Spleen (tissue), 11 donors: ENCODE data around the gene MYB. TPM values are rescaled to one million over a fixed set of nuclear protein-coding genes. Genes with fewer than 3 reads are reported as not detected.
A peak's percentile ranks its signal among the peaks of the same experiment; 100 is the strongest.

Source experiments
- DNase-seq: peaks from one replicate; pipeline ENCODE4 v3.0.0-alpha.2; 2020
- H3K27ac ChIP-seq, 8 donors: fragments of 200-600 bp; sonication (generic) in 7 of 8; 1 replicate in 4 of 8; 2 replicates in 4 of 8; pipeline versions ENCODE4 v1.5.0 to v1.8.0; 2016 to 2021; ENCODE audit warnings: inconsistent platforms in 4 of 8, mild to moderate bottlenecking in 4 of 8, moderate library complexity in 1 of 8
- H3K27me3 ChIP-seq, 7 donors: fragments of 200-600 bp; sonication (generic) in 6 of 7; replicated peaks in 1 of 7; 1 replicate in 4 of 7; 2 replicates in 3 of 7; pipeline versions ENCODE4 v1.5.0 to v1.8.0; 2016 to 2021; ENCODE audit warnings: inconsistent platforms in 3 of 7, mild to moderate bottlenecking in 1 of 7
- H3K36me3 ChIP-seq, 6 donors: fragments of 200-600 bp; sonication (generic) in 5 of 6; 1 replicate in 4 of 6; 2 replicates in 2 of 6; pipeline versions ENCODE4 v1.5.0 to v1.8.0; 2016 to 2021; ENCODE audit warnings: inconsistent platforms in 2 of 6
- H3K4me1 ChIP-seq, 6 donors: fragments of 200-600 bp; sonication (generic) in 5 of 6; 1 replicate in 3 of 6; 2 replicates in 3 of 6; pipeline versions ENCODE4 v1.5.0 to v1.8.0; 2016 to 2021; ENCODE audit warnings: inconsistent platforms in 3 of 6
- H3K4me3 ChIP-seq, 8 donors: fragments of 200-600 bp; sonication (generic) in 7 of 8; 1 replicate in 4 of 8; 2 replicates in 4 of 8; pipeline versions ENCODE4 v1.5.0 to v1.8.0; 2016 to 2021; ENCODE audit warnings: inconsistent platforms in 4 of 8, mild to moderate bottlenecking in 4 of 8, moderate library complexity in 2 of 8
- H3K9me3 ChIP-seq, 8 donors: fragments of 200-600 bp; sonication (generic) in 7 of 8; 1 replicate in 4 of 8; 2 replicates in 4 of 8; pipeline versions ENCODE4 v1.5.0 to v1.8.0; 2016 to 2021; ENCODE audit warnings: inconsistent platforms in 4 of 8
- POLR2A ChIP-seq, 3 donors: fragments of 450-650 bp; IDR thresholded peaks; one replicate each; pipeline ENCODE4 v1.5.1; 2017; ENCODE audit warnings: antibody characterized with exemption in 3 of 3, mild to moderate bottlenecking in 1 of 3
- POLR2AphosphoS5 ChIP-seq, 3 donors: sonication (generic); formaldehyde crosslinking; IDR thresholded peaks; one replicate each; pipeline ENCODE4 v1.5.1; 2017; ENCODE audit warnings: antibody characterized with exemption in 3 of 3
- WGBS, 5 donors: extraction: QIAGEN DNeasy Blood & Tissue Kit in 3 of 5; methylation state at CpG; one replicate each; pipeline versions ENCODE4 v1.1.5 to v1.1.7; 2013 to 2018; 5-methylcytosine and 5-hydroxymethylcytosine counted together
- intact Hi-C: fragments of 100-400 bp; cut with DNase I; formaldehyde crosslinking; loops from one replicate; pipeline ENCODE4 v1.15.0; 2023; ENCODE audit warnings: low total_unique reads
- polyA plus RNA-seq, 3 donors: library from polyadenylated mRNA; stranded (reverse); fragments of 200-250 nt; gene quantifications; one replicate each; pipeline ENCODE4 v1.2.1, GENCODE V29; 2013
- total RNA-seq, 7 donors: library from RNA; depleted of rRNA in 3 of 7; stranded (reverse); fragments of >200 nt in 3 of 7; fragmentation: NEBNext Ultra II Directional in 4 of 7; extraction: Animal tissue kit (Norgen Biotek cat#: 25700) in 4 of 7; gene quantifications; one replicate each; pipeline versions ENCODE4 v1.1.0 to v1.2.1, GENCODE V29; 2016 to 2021
- TF ChIP-seq, protein P1 (sequence below), 11 experiments: fragments of 200-600 bp in 7 of 11; fragments of 450-650 bp in 4 of 11; sonication (generic) in 4 of 11; IDR thresholded peaks in 8 of 11; conservative IDR thresholded peaks in 3 of 11; 1 replicate in 7 of 11; 2 replicates in 4 of 11; pipeline versions ENCODE4 v1.4.0 to v1.8.0; 2016 to 2021; ENCODE audit warnings: antibody characterized with exemption in 11 of 11, inconsistent platforms in 4 of 11, mild to moderate bottlenecking in 1 of 11
- donor health status: healthy with polysubstance abuse.
- donor health status: DM: no; HTN: no; CAD: no; lungs with moderate emphysema.
- donor health status: DM: no; HTN: no; CAD: no.
- donor health status: Bipolar disorder and iron deficiency.
- donor health status: healthy.
- donor health status: DM: no; HTN: no; CAD: no.
- donor health status: DM: yes; HTN: yes; CAD: no.

Gene MYB
- total and polyA plus RNA-seq, 10 donors: 0.45 to 6.6 (median 1.9) TPM

DNA sequence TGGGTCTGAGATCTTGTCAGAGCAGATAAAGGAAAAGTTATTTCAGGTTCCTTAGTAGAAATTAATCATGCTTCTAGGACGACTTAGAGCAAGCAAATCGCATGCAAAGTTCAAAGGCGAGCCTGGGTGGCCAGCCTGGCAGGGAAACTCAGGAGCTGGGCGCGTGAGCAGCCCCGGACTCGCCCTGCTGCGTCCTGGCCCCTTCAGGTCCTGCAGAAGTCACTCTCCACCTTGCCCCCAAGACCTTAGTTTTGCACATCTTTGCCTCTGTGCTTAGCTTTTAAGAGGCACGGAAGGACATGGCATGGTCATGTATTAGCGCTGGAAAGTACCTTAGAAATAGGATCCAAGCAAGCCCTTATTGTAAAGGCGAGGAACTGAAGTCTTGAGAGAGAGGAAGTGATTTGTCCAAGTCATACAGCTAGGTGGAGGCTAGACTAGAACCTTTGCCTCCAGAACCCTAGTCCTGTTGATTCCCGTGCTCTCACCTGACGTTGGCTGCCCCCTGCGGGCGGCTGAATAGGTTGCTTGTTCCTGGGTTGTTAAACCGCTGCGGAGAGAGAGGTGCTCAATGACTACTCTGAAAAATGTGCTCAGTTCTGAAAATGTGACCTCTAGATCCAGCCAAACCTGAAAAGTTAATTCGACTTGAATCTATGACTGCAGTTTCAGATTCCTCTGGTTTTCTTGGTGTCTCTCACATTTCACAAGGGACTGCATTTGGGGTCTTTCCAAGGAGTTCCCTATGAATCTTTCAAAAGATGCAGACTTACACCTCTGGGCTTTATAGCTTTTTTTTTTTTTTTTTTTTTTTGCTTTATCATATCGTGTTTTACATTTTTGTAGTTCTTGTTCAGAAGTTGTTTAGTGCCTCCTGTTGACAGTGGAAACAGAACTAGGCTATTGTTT, 2.7 kb downstream of the MYB start:
- peak; percentile 89 for DNase-seq
- TF ChIP-seq, protein P1, sequence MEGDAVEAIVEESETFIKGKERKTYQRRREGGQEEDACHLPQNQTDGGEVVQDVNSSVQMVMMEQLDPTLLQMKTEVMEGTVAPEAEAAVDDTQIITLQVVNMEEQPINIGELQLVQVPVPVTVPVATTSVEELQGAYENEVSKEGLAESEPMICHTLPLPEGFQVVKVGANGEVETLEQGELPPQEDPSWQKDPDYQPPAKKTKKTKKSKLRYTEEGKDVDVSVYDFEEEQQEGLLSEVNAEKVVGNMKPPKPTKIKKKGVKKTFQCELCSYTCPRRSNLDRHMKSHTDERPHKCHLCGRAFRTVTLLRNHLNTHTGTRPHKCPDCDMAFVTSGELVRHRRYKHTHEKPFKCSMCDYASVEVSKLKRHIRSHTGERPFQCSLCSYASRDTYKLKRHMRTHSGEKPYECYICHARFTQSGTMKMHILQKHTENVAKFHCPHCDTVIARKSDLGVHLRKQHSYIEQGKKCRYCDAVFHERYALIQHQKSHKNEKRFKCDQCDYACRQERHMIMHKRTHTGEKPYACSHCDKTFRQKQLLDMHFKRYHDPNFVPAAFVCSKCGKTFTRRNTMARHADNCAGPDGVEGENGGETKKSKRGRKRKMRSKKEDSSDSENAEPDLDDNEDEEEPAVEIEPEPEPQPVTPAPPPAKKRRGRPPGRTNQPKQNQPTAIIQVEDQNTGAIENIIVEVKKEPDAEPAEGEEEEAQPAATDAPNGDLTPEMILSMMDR (IDR thresholded peaks at IDR 0.05 in 8 of 11, conservative IDR thresholded peaks at IDR 0.05 in 3 of 11): peak in 9 of 11 experiments; percentile 6 to 66 (median 52)
- TF ChIP-seq POLR2A (IDR thresholded peaks at IDR 0.05): no peak
- no peak for TF ChIP-seq POLR2AphosphoS5 (IDR thresholded peaks at IDR 0.05)
- 4 to 6% (median 6%) methylated on average over 14 to 19 of the region's 19 CpGs for WGBS, 5 donors
- H3K4me3 ChIP-seq: peak overlapping the region; percentile 16 to 88 (median 66)
- H3K36me3 ChIP-seq: no peaks in the 10 kb centered on the region
- peaks cover 17 to 54% (median 39%) of the 10 kb centered on the region in 6 donors for H3K4me1 ChIP-seq
- peak overlapping the region in 4 of 8 donors; percentile 36 to 63 (median 50) for H3K27ac ChIP-seq
- H3K27me3 ChIP-seq: peaks cover 0 to 74% (median 38%) of the 10 kb centered on the region in 7 donors
- intact Hi-C loops: no loop called here
- H3K9me3 ChIP-seq: no peaks in the 10 kb centered on the region

GRCh38 chr6:135185483-135185882, 4.4 kb downstream of the MYB start:
- H3K27me3 ChIP-seq: peaks cover 0 to 79% (median 38%) of the 10 kb centered on the region in 7 donors
- intact Hi-C loops: no loop called here
- H3K4me1 ChIP-seq: peaks cover 17 to 52% (median 32%) of the 10 kb centered on the region in 6 donors
- WGBS, 5 donors: 37 to 63% (median 57%) methylated on average over 3 of the region's 3 CpGs
- no peak overlapping the region for H3K4me3 ChIP-seq
- no peaks in the 10 kb centered on the region for H3K9me3 ChIP-seq
- no peaks in the 10 kb centered on the region for H3K36me3 ChIP-seq
- TF ChIP-seq POLR2AphosphoS5 (IDR thresholded peaks at IDR 0.05) (no peak), POLR2A (IDR thresholded peaks at IDR 0.05) (no peak)
- TF ChIP-seq, protein P1 (IDR thresholded peaks at IDR 0.05 in 8 of 11, conservative IDR thresholded peaks at IDR 0.05 in 3 of 11): no peak
- no peak for DNase-seq
- no peak overlapping the region for H3K27ac ChIP-seq

DNA sequence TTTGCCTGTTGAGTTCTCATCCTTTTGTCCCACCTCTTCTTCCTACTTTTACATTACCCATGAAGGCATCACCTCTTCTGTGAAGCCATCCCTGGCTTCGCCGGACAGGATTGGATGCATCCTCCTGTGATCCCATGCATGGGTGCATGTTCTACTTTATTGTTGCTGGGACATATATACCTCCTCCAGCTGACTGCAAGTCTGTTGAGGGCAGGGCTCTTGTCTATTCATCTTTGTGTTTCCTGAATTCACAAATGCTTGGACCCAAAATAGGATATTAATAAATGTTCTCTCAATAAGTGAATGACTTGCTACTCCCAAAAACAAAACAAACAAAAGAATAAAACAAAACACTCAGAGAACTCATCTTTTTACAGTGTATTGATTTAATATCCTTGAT, 5.1 kb downstream of the MYB start:
- no peak overlapping the region for H3K27ac ChIP-seq
- no peak overlapping the region for H3K4me3 ChIP-seq
- WGBS, 5 donors: 86 to 100% (median 98%) methylated on average over 2 of the region's 2 CpGs
- H3K9me3 ChIP-seq: no peaks in the 10 kb centered on the region
- intact Hi-C loops: no loop called here
- DNase-seq: no peak
- peaks cover 17 to 56% (median 32%) of the 10 kb centered on the region in 6 donors for H3K4me1 ChIP-seq
- no peaks in the 10 kb centered on the region for H3K36me3 ChIP-seq
- H3K27me3 ChIP-seq: peaks cover 0 to 76% (median 38%) of the 10 kb centered on the region in 7 donors
- TF ChIP-seq POLR2AphosphoS5 (IDR thresholded peaks at IDR 0.05) (no peak), POLR2A (IDR thresholded peaks at IDR 0.05) (no peak)
- TF ChIP-seq, protein P1 (IDR thresholded peaks at IDR 0.05 in 8 of 11, conservative IDR thresholded peaks at IDR 0.05 in 3 of 11): no peak

DNA sequence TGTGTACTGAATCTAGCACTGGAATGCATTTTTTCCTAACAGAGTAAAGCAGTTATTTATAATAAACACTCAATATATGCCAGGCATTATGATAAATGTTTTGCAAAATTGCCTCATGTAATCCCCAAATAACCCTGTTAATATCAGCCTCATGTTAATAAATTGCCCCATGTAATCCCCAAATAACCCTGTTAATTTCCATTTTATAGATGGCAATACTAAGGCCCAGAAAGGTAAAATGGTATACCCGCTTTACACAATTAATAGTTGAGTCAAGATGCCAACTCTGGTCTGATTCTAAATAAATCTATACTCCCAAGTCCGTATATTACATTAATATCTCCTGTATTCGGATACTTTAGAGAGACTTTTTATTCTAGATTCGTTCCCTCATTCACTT, 6.3 kb downstream of the MYB start:
- no peak overlapping the region for H3K27ac ChIP-seq
- DNase-seq: no peak
- WGBS, 5 donors: 81 to 95% (median 90%) methylated on average over 4 of the region's 4 CpGs
- intact Hi-C loops: no loop called here
- no peak overlapping the region for H3K4me3 ChIP-seq
- H3K27me3 ChIP-seq: peaks cover 0 to 66% (median 36%) of the 10 kb centered on the region in 7 donors
- H3K9me3 ChIP-seq: no peaks in the 10 kb centered on the region
- H3K4me1 ChIP-seq: peaks cover 9 to 57% (median 27%) of the 10 kb centered on the region in 6 donors
- no peak for TF ChIP-seq POLR2AphosphoS5 (IDR thresholded peaks at IDR 0.05)
- TF ChIP-seq, protein P1 (IDR thresholded peaks at IDR 0.05 in 8 of 11, conservative IDR thresholded peaks at IDR 0.05 in 3 of 11): no peak
- no peak for TF ChIP-seq POLR2A (IDR thresholded peaks at IDR 0.05)
- no peaks in the 10 kb centered on the region for H3K36me3 ChIP-seq
